ENCODE measurements around the gene CFAP410. TPM values are rescaled to one million over a fixed set of nuclear protein-coding genes. Genes with fewer than 3 reads are reported as not detected.

The CFAP410 gene
- total and polyA plus RNA-seq, 2 donors (not counting 3 experiments of a cell fraction or from before 2014, with no cell fraction given), result 7.2 to 12.2 TPM

DNA sequence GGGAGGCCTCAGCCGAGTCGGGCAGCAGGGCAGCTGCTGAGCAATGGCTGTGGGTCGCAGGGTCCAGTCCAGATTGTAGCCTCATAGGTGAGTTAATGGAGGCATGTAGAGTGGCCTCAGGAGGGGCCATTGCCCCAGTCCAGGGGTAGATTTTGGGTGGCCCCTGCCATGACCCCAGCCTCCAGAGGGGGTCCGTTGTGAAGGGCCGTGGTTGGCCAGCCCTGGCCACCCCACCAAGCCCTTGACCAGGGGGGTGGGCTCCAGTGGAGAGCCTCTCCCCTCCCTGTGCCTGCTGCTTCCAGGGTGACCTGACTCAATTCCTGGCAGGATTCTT, 40.3 kb upstream of the CFAP410 start:
- ChIA-PET CTCF (no interaction called here), POLR2A (no interaction called here)
- no peak for TF ChIP-seq JUN (IDR thresholded peaks at IDR 0.05; ENCODE audit: borderline replicate concordance, insufficient read depth, insufficient read length, low read depth)
- TF ChIP-seq GATA2 (IDR thresholded peaks at IDR 0.05; ENCODE audit: insufficient read depth, insufficient read length, low read depth, low read length), result no peak
- TF ChIP-seq, protein P1, sequence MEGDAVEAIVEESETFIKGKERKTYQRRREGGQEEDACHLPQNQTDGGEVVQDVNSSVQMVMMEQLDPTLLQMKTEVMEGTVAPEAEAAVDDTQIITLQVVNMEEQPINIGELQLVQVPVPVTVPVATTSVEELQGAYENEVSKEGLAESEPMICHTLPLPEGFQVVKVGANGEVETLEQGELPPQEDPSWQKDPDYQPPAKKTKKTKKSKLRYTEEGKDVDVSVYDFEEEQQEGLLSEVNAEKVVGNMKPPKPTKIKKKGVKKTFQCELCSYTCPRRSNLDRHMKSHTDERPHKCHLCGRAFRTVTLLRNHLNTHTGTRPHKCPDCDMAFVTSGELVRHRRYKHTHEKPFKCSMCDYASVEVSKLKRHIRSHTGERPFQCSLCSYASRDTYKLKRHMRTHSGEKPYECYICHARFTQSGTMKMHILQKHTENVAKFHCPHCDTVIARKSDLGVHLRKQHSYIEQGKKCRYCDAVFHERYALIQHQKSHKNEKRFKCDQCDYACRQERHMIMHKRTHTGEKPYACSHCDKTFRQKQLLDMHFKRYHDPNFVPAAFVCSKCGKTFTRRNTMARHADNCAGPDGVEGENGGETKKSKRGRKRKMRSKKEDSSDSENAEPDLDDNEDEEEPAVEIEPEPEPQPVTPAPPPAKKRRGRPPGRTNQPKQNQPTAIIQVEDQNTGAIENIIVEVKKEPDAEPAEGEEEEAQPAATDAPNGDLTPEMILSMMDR (IDR thresholded peaks at IDR 0.05; ENCODE audit: extremely low read depth in 1 of 2, insufficient read depth in 1 of 2, low read depth in 1 of 2, low read length in 2 of 2), result no peak
- no peak for TF ChIP-seq POLR2AphosphoS5 (IDR thresholded peaks at IDR 0.05; ENCODE audit: insufficient read depth, low read depth, low read length)
- TF ChIP-seq POLR2A (IDR thresholded peaks at IDR 0.05; ENCODE audit: low read depth, low read length), result no peak
- no peak for TF ChIP-seq MYC (IDR thresholded peaks at IDR 0.05; ENCODE audit: low read depth, low read length)
- TF ChIP-seq, protein P2, sequence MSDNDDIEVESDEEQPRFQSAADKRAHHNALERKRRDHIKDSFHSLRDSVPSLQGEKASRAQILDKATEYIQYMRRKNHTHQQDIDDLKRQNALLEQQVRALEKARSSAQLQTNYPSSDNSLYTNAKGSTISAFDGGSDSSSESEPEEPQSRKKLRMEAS (IDR thresholded peaks at IDR 0.05; ENCODE audit: insufficient read depth, insufficient read length), result no peak
- intact Hi-C loops (cut with micrococcal nuclease), result no loop called here
- no peak for DNase-seq (ENCODE audit: low read depth, low spot score)
- Histone ChIP-seq H3K36me3 (ENCODE audit: control insufficient read depth in 2 of 2, extremely low read depth in 1 of 2, insufficient read depth in 2 of 2, low read length in 2 of 2) (no peaks in the 10 kb centered on the region), H3K9me3 (replicated peaks; ENCODE audit: control insufficient read depth, insufficient read depth, low read length) (no peaks in the 10 kb centered on the region), H3K9me1 (replicated peaks; ENCODE audit: control insufficient read depth, extremely low read depth, insufficient read depth, low read length) (no peaks in the 10 kb centered on the region), H3K79me2 (ENCODE audit: control insufficient read depth, insufficient read depth, low read length) (no peaks in the 10 kb centered on the region), H3K27ac (ENCODE audit: insufficient read depth, low read depth, low read length) (no peak overlapping the region), H3K4me2 (ENCODE audit: insufficient read depth, low read length) (no peak overlapping the region), H3K9ac (replicated peaks; ENCODE audit: extremely low read depth, insufficient read depth, low read length) (no peak overlapping the region), H3K4me3 (replicated peaks in 1 of 3; ENCODE audit: insufficient read depth in 1 of 3, low read depth in 1 of 3, low read length in 3 of 3) (no peak overlapping the region), H4K20me1 (replicated peaks; ENCODE audit: control insufficient read depth, extremely low read depth, insufficient read depth, low read length) (no peaks in the 10 kb centered on the region), H3K4me1 (ENCODE audit: control insufficient read depth, extremely low read depth, insufficient read depth, low read length) (no peaks in the 10 kb centered on the region), H3K27me3 (ENCODE audit: control insufficient read depth in 2 of 2, insufficient read depth in 2 of 2, low read length in 2 of 2) (no peaks in the 10 kb centered on the region), H2AFZ (ENCODE audit: low read depth, low read length) (no peak overlapping the region)
- BruUV-seq (replicated peaks), result no TSS peak
- FAIRE-seq, result no peak
- dilution Hi-C loops (cut with MboI; ENCODE audit: extremely low pct_ligation_motif_present, low sequenced_read_pairs), result no loop called here

Measured in endothelial cell of umbilical vein (primary cell).